Measurements from ENCODE around the gene RBM39. TPM values are rescaled to one million over a fixed set of nuclear protein-coding genes. Genes with fewer than 3 reads are reported as not detected.

RBM39 gene
- total and polyA plus RNA-seq, 9 donors: 247 to 389 (median 328) TPM

DNA sequence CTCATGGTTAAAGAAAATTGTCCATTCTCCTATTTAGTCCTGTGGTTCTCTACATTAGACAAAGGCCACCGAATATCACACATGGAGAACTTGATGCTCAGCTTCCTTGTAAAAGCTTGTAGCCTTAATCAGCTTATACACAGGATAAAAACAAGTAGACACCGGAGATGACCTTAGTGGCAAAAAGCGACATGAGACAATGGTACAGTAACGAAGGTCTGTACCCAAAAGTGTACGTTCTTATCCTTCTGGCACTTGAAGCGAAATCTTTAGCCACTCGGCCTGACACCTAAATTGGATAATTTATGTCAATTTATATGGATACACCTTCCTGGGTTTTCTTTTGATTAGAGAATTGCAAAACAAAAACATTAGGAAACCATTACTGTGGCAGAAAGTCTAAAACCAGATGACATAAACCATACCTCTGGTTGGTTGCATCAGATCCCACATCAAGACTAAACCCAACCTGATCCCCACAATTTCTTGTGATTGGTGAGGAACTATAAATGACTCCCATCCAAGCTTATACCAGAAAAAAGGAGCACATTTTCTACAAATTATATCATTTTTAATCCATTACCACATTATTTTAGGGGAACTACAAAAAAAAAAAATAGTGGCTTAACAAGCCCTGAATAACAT is 6.1 kb downstream of the RBM39 start:
- no peaks in the 10 kb centered on the region for H3K36me3 ChIP-seq
- no peak for DNase-seq
- H3K4me1 ChIP-seq (ENCODE audit: insufficient read depth): peaks cover 12% of the 10 kb centered on the region
- no peak overlapping the region for H3K27ac ChIP-seq
- intact Hi-C loops (cut with DNase I): loop anchor here in 2 of 4 donors (5.0 to 10.0 kb wide), 2 partner anchors 34 to 149 kb away; no protein-coding TSS in a partner anchor
- WGBS, 3 donors: 32 to 39% (median 37%) methylated on average over 7 of the region's 7 CpGs
- H3K27me3 ChIP-seq: no peaks in the 10 kb centered on the region
- no peak overlapping the region for H3K4me3 ChIP-seq
- no peaks in the 10 kb centered on the region for H3K9me3 ChIP-seq
- TF ChIP-seq POLR2A (IDR thresholded peaks at IDR 0.05): no peak
- no peak for TF ChIP-seq CTCF (IDR thresholded peaks at IDR 0.05)
- TF ChIP-seq EP300 (IDR thresholded peaks at IDR 0.05): no peak

DNA sequence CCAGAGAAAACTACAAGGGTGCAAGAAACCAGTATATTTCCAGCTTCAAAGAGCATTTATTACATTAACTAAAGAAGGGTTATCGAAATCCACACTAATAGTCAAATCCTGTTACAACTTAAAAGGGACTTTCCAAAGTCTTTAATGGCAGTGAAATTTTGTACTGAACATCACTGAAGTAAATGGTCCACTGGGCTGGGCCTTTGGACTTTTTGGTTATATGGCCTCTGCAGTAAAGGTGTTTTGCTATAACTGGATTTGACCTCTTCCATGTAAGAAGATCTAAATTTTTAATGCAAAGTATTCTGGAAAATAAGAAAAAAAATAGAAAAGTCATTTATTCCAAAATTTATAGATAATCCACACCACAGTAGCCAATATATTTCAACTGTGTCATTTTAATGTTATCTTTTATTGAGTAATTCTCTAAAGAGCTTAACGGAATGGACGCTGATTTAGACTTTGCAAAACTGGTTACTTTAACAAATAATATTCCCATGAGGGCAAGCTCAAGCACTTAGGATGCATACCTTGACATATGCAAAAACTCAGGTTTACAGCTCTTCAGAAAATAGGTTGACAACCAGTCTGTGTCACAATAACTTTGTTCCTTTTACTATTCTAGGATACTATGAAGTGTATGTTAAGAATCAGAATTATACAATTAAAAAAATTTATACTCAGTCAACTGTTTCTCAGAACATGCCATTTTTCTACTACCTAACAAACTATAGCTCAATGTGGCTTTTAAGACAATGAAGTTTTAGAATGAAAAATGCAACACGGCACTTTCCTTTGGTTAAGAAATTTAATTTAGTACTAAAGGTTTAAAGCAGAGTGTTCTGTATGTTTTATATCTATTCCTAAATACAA is 7.0 kb downstream of the RBM39 start:
- no peak for DNase-seq
- Histone ChIP-seq H3K36me3 (no peaks in the 10 kb centered on the region), H3K4me3 (no peak overlapping the region), H3K9me3 (no peaks in the 10 kb centered on the region), H3K27me3 (no peaks in the 10 kb centered on the region), H3K4me1 (ENCODE audit: insufficient read depth) (peaks cover 12% of the 10 kb centered on the region), H3K27ac (no peak overlapping the region)
- intact Hi-C loops (cut with DNase I): loop anchor here in 2 of 4 donors (5.0 to 10.0 kb wide), 2 partner anchors 33 to 150 kb away; no protein-coding TSS in a partner anchor
- 53 to 61% (median 57%) methylated on average over 4 of the region's 4 CpGs for WGBS, 3 donors
- TF ChIP-seq POLR2A (IDR thresholded peaks at IDR 0.05) (no peak), EP300 (IDR thresholded peaks at IDR 0.05) (no peak), CTCF (IDR thresholded peaks at IDR 0.05) (no peak)

DNA sequence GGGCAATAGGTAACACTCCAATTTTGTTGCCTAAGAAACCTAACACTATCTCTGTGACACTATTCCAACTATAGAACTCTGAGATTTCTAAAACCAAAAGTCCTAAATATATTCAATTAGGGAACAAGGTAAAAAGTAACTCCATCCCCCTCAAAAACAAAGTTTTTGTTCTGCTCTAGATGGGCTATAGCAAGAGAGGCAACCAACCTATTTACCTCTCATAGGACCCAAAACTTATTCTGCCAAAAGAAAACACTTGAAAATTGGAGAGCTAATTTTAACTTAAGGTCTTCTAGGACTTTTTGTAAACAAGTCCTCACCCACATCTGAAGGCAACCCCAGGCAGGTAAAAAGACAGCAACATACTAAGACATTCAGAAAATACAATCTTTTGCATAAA is 7.7 kb downstream of the RBM39 start:
- H3K4me1 ChIP-seq (ENCODE audit: insufficient read depth): peaks cover 14% of the 10 kb centered on the region
- no peaks in the 10 kb centered on the region for H3K36me3 ChIP-seq

More for the DNA sequence above, 7.7 kb downstream of the RBM39 start:
- Histone ChIP-seq H3K27ac (no peak overlapping the region), H3K4me3 (no peak overlapping the region), H3K9me3 (no peaks in the 10 kb centered on the region), H3K27me3 (no peaks in the 10 kb centered on the region)
- DNase-seq: no peak
- intact Hi-C loops (cut with DNase I): loop anchor here in 1 of 4 donors (10.0 kb wide), 1 partner anchor 150 kb away; no protein-coding TSS in a partner anchor
- TF ChIP-seq CTCF (IDR thresholded peaks at IDR 0.05) (no peak), POLR2A (IDR thresholded peaks at IDR 0.05) (no peak), EP300 (IDR thresholded peaks at IDR 0.05) (no peak)
